ENCODE data around the gene BACH2.

The BACH2 gene

GRCh38 chr6:89887452-89888137, 409.0 kb downstream of the BACH2 start:
- in situ Hi-C loops (cut with MboI; ENCODE audit: low sequenced_read_pairs) = no loop called here

GRCh38 chr6:89886378-89887120, 410.1 kb downstream of the BACH2 start:
- in situ Hi-C loops (cut with MboI; ENCODE audit: low sequenced_read_pairs) = no loop called here
